HepG2 (cell line): Measurements from ENCODE around the gene NTSR2. TPM values are rescaled to one million over a fixed set of nuclear protein-coding genes. Genes with fewer than 3 reads are reported as not detected.
A peak's percentile ranks its signal among the peaks of the same experiment; 100 is the strongest.

ENCODE experiments used
- ATAC-seq: fragments of 200-7000 bp; cut with Tn5 transposase; 3 replicates; pipeline ENCODE4 v1.9.1; 2020; ENCODE audit warnings: mild to moderate bottlenecking, moderate library complexity
- BruUV-seq: library from RNA; stranded (reverse); fragments of 400-500 nt; replicated peaks from 2 replicates; lab custom pipeline; 2021; lab: Mats Ljungman, UMichigan
- CTCF ChIA-PET: fragments of 300-600 bp; formaldehyde crosslinking; extraction: SDS; loops from one replicate; lab custom pipeline; 2021; ENCODE audit warnings: low total read pairs, inconsistent platforms, low intra/inter-chr PET ratio; lab: Yijun Ruan, JAX
- POLR2A ChIA-PET: fragments of 350-600 bp; sonication (Branson Sonifier 250); formaldehyde crosslinking; loops from one replicate; lab custom pipeline; 2020; ENCODE audit warnings: antibody characterized with exemption, inconsistent platforms; lab: Yijun Ruan, JAX
- DNase-seq: peaks from one replicate; pipeline ENCODE4 v3.0.0-alpha.2; 2015; ENCODE audit warnings: low spot score
- FAIRE-seq: peaks from 3 replicates; lab custom pipeline; 2011; peaks lifted over from hg19 to GRCh38; lab: Jason Lieb, UNC
- H2AFZ ChIP-seq: one replicate; pipeline ENCODE4 v1.6.1; 2011; ENCODE audit warnings: low read length, inconsistent platforms
- H3K27ac ChIP-seq: fragments of 300-600 bp; 3 replicates; pipeline ENCODE4 v1.8.0; 2011; ENCODE audit warnings: mixed run types, mild to moderate bottlenecking, mixed read lengths, low read length, inconsistent platforms; ENCODE audit not compliant: insufficient read depth; ENCODE audit errors: extremely low read length
- H3K27me3 ChIP-seq, 2 experiments: fragments of 200-600 bp in 1 of 2; 2 replicates in 1 of 2; 3 replicates in 1 of 2; pipeline versions ENCODE4 v1.6.0 to v1.8.0; 2011; ENCODE audit warnings: low read length in 2 of 2, mild to moderate bottlenecking in 2 of 2, moderate library complexity in 2 of 2, inconsistent platforms in 1 of 2; ENCODE audit not compliant: insufficient read depth in 2 of 2, control insufficient read depth in 1 of 2
- H3K36me3 ChIP-seq, 2 experiments: fragments of 200-600 bp in 1 of 2; replicated peaks in 1 of 2; 2 replicates in 1 of 2; 3 replicates in 1 of 2; pipeline versions ENCODE4 v1.5.1 to v1.8.0; 2011; ENCODE audit warnings: low read length in 2 of 2, inconsistent platforms in 1 of 2; ENCODE audit not compliant: insufficient read depth in 2 of 2, control insufficient read depth in 1 of 2
- H3K4me1 ChIP-seq: 2 replicates; pipeline ENCODE4 v1.5.1; 2012; ENCODE audit warnings: low read length, inconsistent platforms; ENCODE audit not compliant: insufficient read depth
- H3K4me2 ChIP-seq: 2 replicates; pipeline ENCODE4 v1.6.0; 2011; ENCODE audit warnings: low read depth, low read length, inconsistent platforms
- H3K4me3 ChIP-seq, 3 experiments: fragments of 200-600 bp in 1 of 3; sonication (generic), shearing (Covaris generic) in 1 of 3; replicated peaks in 1 of 3; 2 replicates each; pipeline ENCODE4 v1.5.1; 2011 to 2016; ENCODE audit warnings: low read length in 3 of 3, inconsistent platforms in 2 of 3, low read depth in 2 of 3, mild to moderate bottlenecking in 2 of 3, control low read depth in 1 of 3, mixed read lengths in 1 of 3; ENCODE audit not compliant: insufficient read depth in 1 of 3
- H3K79me2 ChIP-seq: one replicate; pipeline ENCODE4 v1.6.1; 2011; ENCODE audit warnings: low read length, inconsistent platforms; ENCODE audit not compliant: insufficient read depth
- H3K9ac ChIP-seq: 2 replicates; pipeline ENCODE4 v1.6.0; 2011; ENCODE audit warnings: mild to moderate bottlenecking, low read depth, low read length, inconsistent platforms; ENCODE audit not compliant: insufficient read depth
- H3K9me3 ChIP-seq: 2 replicates; pipeline ENCODE4 v1.5.1; 2012; ENCODE audit warnings: mild to moderate bottlenecking, low read length
- H4K20me1 ChIP-seq: 2 replicates; pipeline ENCODE4 v1.6.0; 2011; ENCODE audit warnings: inconsistent platforms, mild to moderate bottlenecking, low read length, moderate library complexity; ENCODE audit not compliant: insufficient read depth
- AGO2 ChIP-seq: fragments of 200-400 bp; formaldehyde crosslinking; optimal IDR thresholded peaks from 2 replicates; pipeline ENCODE3; 2017; ENCODE audit warnings: mild to moderate bottlenecking, low read depth, low read length, moderate library complexity
- BCLAF1 ChIP-seq: fragments of 450-650 bp; IDR thresholded peaks from 2 replicates; pipeline ENCODE4 v1.6.1; 2017; ENCODE audit warnings: mild to moderate bottlenecking
- CEBPZ ChIP-seq: IDR thresholded peaks from 2 replicates; pipeline ENCODE4 v1.6.1; 2012; ENCODE audit warnings: low read length, improper control_type of control experiment
- POLR2A ChIP-seq, 2 experiments: IDR thresholded peaks; 2 replicates each; pipeline ENCODE4 v1.6.1; 2011; ENCODE audit warnings: low read depth in 2 of 2, low read length in 2 of 2, mild to moderate bottlenecking in 1 of 2, moderate library complexity in 1 of 2; ENCODE audit not compliant: insufficient read depth in 1 of 2
- RBM22 ChIP-seq: fragments of 200-400 bp; formaldehyde crosslinking; optimal IDR thresholded peaks from 2 replicates; pipeline ENCODE3; 2017; ENCODE audit warnings: mild to moderate bottlenecking, low read length, moderate library complexity
- TSC22D2 ChIP-seq: sonication (generic); formaldehyde crosslinking; IDR thresholded peaks from 2 replicates; pipeline ENCODE4 v1.5.1; 2020; ENCODE audit warnings: missing genetic modification reagents, mild to moderate bottlenecking, borderline replicate concordance
- ZFP36 ChIP-seq: fragments of 150-350 bp; IDR thresholded peaks from 2 replicates; pipeline ENCODE4 v1.6.1; 2018; ENCODE audit warnings: borderline replicate concordance, low read length, low read depth; ENCODE audit not compliant: partially characterized antibody
- ZNF777 ChIP-seq: sonication (generic); formaldehyde crosslinking; IDR thresholded peaks from 2 replicates; pipeline ENCODE4 v1.4.0; 2020; ENCODE audit warnings: missing genetic modification reagents
- WGBS: methylation state at CpG from one replicate; pipeline ENCODE4 v1.1.6; 2017; ENCODE audit warnings: low lambda C conversion rate; 5-methylcytosine and 5-hydroxymethylcytosine counted together
- in situ Hi-C: cut with HindIII; loops from 2 replicates; pipeline ENCODE4 v1.10.0; 2017; ENCODE audit warnings: low pct_unique_long_range_greater_than_20kb; ENCODE audit not compliant: extremely low pct_ligation_motif_present
- intact Hi-C: fragments of 100-400 bp; cut with micrococcal nuclease; formaldehyde crosslinking; loops from one replicate; pipeline ENCODE4 v1.10.0; 2022; ENCODE audit not compliant: unreplicated experiment
- polyA plus RNA-seq, 8 experiments: library from polyadenylated mRNA; depleted of rRNA in 3 of 8; stranded (reverse) in 7 of 8; unstranded in 1 of 8; fragments of >200 nt; fragmentation: Illumina TruSeq in 4 of 8; extraction: Trizol in 4 of 8; gene quantifications; 2 replicates each; pipeline versions ENCODE4 v1.2.1 to v1.2.3, GENCODE V29; 2011 to 2016; ENCODE audit warnings: low read depth in 4 of 8, missing spikeins in 1 of 8, mixed read lengths in 1 of 8; ENCODE audit not compliant: insufficient read depth in 1 of 8
- total RNA-seq, 5 experiments: library from RNA; depleted of rRNA; stranded (reverse); fragments of >200 nt; fragmentation: Illumina TruSeq; extraction: Trizol; gene quantifications; 2 replicates each; pipeline ENCODE4 v1.2.3, GENCODE V29; 2016; ENCODE audit warnings: low read depth in 1 of 5

The NTSR2 gene
- total and polyA plus RNA-seq, 2 of the 13 experiments (the other 11 are each of a cell fraction or from before 2014, with no cell fraction given) = not detected

GRCh38 chr2:11640132-11640531 lies 29.9 kb downstream of the NTSR2 start (continued):
- TF ChIP-seq AGO2 (peak; percentile 84), TSC22D2 (CRISPR knock-in tag) (no peak)

- Histone ChIP-seq H3K36me3 (peaks cover 59 to 90% of the 10 kb centered on the region in 2 experiments), H3K4me1 (no peaks in the 10 kb centered on the region), H3K4me2 (no peak overlapping the region), H3K9ac (no peak overlapping the region), H3K9me3 (no peaks in the 10 kb centered on the region), H4K20me1 (no peaks in the 10 kb centered on the region), H3K27me3 (no peaks in the 10 kb centered on the region), H3K79me2 (no peaks in the 10 kb centered on the region), H3K4me3 (no peak overlapping the region), H3K27ac (no peak overlapping the region), H2AFZ (no peak overlapping the region)
- POLR2A ChIA-PET = no interaction called here
- FAIRE-seq (no peak), DNase-seq (no peak), ATAC-seq (peak; percentile 7; the same call in 1 of the 3 replicates)
- WGBS = 98% methylated on average over 5 of the region's 5 CpGs
- CTCF ChIA-PET = no interaction called here
- TF ChIP-seq CEBPZ = no peak
- 0 out of 4 replicates have a peak, but pooled peaks of 1 of the 2 experiments have one; percentile 22 for TF ChIP-seq POLR2A (IDR thresholded peaks at IDR 0.05; ENCODE audit: insufficient read depth in 1 of 2, low read depth in 2 of 2, low read length in 2 of 2)
- peak; percentile 68 for TF ChIP-seq RBM22
- no peak for TF ChIP-seq ZNF777 (CRISPR knock-in tag)
- no peak for TF ChIP-seq BCLAF1
- TF ChIP-seq ZFP36 = no peak
- BruUV-seq = no TSS peak
- in situ Hi-C loops = no loop called here
- intact Hi-C loops = no loop called here
Measured at GRCh38 chr2:11639503-11639902, 30.5 kb downstream of the NTSR2 start.
